ENCODE measurements around the gene MRPL53.
A peak's percentile ranks its signal among the peaks of the same experiment; 100 is the strongest.

MRPL53 gene

DNA sequence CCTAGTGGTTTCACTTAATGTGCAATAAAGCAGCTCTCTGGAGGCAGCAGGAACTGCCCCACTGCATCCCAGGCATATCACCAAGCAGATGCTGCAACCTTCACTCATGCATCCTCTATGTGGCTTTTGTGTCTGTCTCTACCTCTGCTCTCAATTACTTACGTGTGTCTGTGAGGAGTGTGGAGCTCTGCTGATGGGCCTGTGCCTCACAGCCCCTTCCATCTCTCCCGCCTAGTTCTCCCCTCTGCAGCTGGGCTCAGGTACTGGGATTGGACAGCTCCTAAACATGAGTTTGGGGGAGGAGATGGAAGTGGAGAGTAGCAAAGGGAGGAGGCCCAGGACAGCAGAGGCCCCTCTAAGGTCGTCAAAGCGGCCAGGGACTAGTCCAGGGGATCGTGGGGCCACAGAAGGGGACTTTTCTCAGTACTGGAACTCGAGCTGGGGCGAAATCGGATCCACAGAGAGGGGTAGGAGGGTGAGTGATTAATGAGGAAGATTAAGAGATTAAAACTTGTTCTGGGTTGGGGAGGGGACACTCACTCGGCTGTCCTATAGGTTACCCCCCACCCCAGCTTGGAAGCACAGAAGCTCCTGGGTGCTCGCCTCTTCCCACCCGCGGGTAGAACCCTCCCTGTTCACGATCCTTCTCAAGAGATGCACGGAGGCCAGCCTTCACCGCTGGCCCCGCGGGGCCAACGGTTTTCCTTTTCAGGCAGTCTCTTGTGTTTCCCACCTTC lies 29.0 kb upstream of the MRPL53 start:
- Histone ChIP-seq H3K4me3 (ENCODE audit: low read depth, low read length) (no peak overlapping the region), H3K36me3 (ENCODE audit: control insufficient read depth in 2 of 2, insufficient read depth in 1 of 2, low read length in 2 of 2) (peaks cover 4 to 20% of the 10 kb centered on the region in 2 experiments; a peak in 2 of 3 replicates), H3K9me3 (ENCODE audit: control insufficient read depth, insufficient read depth, low read depth, low read length) (no peaks in the 10 kb centered on the region), H3K27ac (ENCODE audit: extremely low read depth, low read depth, low read length) (no peak overlapping the region), H3K4me1 (ENCODE audit: control insufficient read depth, insufficient read depth, low read length) (no peaks in the 10 kb centered on the region)
- TF ChIP-seq ZBTB17 (tag by site-specific recombination; IDR thresholded peaks at IDR 0.05) = peak; percentile 96
- TF ChIP-seq, protein P1, sequence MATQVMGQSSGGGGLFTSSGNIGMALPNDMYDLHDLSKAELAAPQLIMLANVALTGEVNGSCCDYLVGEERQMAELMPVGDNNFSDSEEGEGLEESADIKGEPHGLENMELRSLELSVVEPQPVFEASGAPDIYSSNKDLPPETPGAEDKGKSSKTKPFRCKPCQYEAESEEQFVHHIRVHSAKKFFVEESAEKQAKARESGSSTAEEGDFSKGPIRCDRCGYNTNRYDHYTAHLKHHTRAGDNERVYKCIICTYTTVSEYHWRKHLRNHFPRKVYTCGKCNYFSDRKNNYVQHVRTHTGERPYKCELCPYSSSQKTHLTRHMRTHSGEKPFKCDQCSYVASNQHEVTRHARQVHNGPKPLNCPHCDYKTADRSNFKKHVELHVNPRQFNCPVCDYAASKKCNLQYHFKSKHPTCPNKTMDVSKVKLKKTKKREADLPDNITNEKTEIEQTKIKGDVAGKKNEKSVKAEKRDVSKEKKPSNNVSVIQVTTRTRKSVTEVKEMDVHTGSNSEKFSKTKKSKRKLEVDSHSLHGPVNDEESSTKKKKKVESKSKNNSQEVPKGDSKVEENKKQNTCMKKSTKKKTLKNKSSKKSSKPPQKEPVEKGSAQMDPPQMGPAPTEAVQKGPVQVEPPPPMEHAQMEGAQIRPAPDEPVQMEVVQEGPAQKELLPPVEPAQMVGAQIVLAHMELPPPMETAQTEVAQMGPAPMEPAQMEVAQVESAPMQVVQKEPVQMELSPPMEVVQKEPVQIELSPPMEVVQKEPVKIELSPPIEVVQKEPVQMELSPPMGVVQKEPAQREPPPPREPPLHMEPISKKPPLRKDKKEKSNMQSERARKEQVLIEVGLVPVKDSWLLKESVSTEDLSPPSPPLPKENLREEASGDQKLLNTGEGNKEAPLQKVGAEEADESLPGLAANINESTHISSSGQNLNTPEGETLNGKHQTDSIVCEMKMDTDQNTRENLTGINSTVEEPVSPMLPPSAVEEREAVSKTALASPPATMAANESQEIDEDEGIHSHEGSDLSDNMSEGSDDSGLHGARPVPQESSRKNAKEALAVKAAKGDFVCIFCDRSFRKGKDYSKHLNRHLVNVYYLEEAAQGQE (tag by site-specific recombination; IDR thresholded peaks at IDR 0.05) = peak; percentile 87
- no peak for TF ChIP-seq ZNF571 (tag by site-specific recombination; IDR thresholded peaks at IDR 0.05)
- TF ChIP-seq, protein P2, sequence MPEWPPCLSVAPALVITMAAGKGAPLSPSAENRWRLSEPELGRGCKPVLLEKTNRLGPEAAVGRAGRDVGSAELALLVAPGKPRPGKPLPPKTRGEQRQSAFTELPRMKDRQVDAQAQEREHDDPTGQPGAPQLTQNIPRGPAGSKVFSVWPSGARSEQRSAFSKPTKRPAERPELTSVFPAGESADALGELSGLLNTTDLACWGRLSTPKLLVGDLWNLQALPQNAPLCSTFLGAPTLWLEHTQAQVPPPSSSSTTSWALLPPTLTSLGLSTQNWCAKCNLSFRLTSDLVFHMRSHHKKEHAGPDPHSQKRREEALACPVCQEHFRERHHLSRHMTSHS (tag by site-specific recombination; IDR thresholded peaks at IDR 0.05) = no peak
- TF ChIP-seq ZNF341 (tag by site-specific recombination; IDR thresholded peaks at IDR 0.05; ENCODE audit: low read depth) = peak; percentile 67
- TF ChIP-seq, protein P3, sequence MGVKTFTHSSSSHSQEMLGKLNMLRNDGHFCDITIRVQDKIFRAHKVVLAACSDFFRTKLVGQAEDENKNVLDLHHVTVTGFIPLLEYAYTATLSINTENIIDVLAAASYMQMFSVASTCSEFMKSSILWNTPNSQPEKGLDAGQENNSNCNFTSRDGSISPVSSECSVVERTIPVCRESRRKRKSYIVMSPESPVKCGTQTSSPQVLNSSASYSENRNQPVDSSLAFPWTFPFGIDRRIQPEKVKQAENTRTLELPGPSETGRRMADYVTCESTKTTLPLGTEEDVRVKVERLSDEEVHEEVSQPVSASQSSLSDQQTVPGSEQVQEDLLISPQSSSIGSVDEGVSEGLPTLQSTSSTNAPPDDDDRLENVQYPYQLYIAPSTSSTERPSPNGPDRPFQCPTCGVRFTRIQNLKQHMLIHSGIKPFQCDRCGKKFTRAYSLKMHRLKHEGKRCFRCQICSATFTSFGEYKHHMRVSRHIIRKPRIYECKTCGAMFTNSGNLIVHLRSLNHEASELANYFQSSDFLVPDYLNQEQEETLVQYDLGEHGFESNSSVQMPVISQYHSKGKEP (tag by site-specific recombination; IDR thresholded peaks at IDR 0.05) = peak; percentile 72
- no peak for TF ChIP-seq ZNF16 (tag by site-specific recombination; IDR thresholded peaks at IDR 0.05; ENCODE audit: low read depth)
- TF ChIP-seq ZNF146 (tag by site-specific recombination; IDR thresholded peaks at IDR 0.05) = no peak
- ChIA-PET POLR2A (interaction anchor here (0.6 to 1.6 kb wide), 4 partner anchors 9 to 19 kb away, joined by 3 to 7 read pairs (median 4); partner anchors contain the start of genes CCDC142 and TTC31), CTCF (interaction anchor here (0.8 to 1.4 kb wide), 2 partner anchors 9 to 85 kb away, joined by 3 to 5 read pairs; no protein-coding TSS in a partner anchor)

DNA sequence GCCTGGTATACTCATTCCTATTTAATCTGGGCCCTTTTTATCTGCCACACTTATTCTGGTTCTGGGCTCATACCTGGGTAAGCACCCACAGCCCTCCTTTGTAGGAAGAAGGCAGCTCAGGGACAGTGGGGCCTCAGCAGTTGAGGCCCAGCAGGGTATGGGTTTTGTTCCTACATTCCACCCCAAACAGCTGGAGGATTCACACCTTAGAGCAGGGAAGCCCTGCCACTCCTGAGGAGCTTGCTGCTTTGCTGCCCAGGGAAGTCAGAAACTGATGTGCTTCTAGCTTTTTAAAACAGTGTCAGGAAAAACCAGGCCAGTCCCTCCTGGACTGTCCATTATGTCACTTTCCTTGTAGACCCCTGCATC lies 28.1 kb upstream of the MRPL53 start:
- no peak overlapping the region for H3K4me3 ChIP-seq (ENCODE audit: low read depth, low read length)
- TF ChIP-seq SCRT1 (tag by site-specific recombination; IDR thresholded peaks at IDR 0.05; ENCODE audit: borderline replicate concordance) (no peak), ZNF555 (tag by site-specific recombination; conservative IDR thresholded peaks at IDR 0.05) (no peak), ZNF121 (tag by site-specific recombination; IDR thresholded peaks at IDR 0.05) (no peak), GFI1B (tag by site-specific recombination; IDR thresholded peaks at IDR 0.05) (no peak), ZNF621 (tag by site-specific recombination; IDR thresholded peaks at IDR 0.05) (no peak)
- TF ChIP-seq, protein P4, sequence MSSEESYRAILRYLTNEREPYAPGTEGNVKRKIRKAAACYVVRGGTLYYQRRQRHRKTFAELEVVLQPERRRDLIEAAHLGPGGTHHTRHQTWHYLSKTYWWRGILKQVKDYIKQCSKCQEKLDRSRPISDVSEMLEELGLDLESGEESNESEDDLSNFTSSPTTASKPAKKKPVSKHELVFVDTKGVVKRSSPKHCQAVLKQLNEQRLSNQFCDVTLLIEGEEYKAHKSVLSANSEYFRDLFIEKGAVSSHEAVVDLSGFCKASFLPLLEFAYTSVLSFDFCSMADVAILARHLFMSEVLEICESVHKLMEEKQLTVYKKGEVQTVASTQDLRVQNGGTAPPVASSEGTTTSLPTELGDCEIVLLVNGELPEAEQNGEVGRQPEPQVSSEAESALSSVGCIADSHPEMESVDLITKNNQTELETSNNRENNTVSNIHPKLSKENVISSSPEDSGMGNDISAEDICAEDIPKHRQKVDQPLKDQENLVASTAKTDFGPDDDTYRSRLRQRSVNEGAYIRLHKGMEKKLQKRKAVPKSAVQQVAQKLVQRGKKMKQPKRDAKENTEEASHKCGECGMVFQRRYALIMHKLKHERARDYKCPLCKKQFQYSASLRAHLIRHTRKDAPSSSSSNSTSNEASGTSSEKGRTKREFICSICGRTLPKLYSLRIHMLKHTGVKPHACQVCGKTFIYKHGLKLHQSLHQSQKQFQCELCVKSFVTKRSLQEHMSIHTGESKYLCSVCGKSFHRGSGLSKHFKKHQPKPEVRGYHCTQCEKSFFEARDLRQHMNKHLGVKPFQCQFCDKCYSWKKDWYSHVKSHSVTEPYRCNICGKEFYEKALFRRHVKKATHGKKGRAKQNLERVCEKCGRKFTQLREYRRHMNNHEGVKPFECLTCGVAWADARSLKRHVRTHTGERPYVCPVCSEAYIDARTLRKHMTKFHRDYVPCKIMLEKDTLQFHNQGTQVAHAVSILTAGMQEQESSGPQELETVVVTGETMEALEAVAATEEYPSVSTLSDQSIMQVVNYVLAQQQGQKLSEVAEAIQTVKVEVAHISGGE (tag by site-specific recombination; conservative IDR thresholded peaks at IDR 0.05; ENCODE audit: low read depth) = no peak
- TF ChIP-seq, protein P5, sequence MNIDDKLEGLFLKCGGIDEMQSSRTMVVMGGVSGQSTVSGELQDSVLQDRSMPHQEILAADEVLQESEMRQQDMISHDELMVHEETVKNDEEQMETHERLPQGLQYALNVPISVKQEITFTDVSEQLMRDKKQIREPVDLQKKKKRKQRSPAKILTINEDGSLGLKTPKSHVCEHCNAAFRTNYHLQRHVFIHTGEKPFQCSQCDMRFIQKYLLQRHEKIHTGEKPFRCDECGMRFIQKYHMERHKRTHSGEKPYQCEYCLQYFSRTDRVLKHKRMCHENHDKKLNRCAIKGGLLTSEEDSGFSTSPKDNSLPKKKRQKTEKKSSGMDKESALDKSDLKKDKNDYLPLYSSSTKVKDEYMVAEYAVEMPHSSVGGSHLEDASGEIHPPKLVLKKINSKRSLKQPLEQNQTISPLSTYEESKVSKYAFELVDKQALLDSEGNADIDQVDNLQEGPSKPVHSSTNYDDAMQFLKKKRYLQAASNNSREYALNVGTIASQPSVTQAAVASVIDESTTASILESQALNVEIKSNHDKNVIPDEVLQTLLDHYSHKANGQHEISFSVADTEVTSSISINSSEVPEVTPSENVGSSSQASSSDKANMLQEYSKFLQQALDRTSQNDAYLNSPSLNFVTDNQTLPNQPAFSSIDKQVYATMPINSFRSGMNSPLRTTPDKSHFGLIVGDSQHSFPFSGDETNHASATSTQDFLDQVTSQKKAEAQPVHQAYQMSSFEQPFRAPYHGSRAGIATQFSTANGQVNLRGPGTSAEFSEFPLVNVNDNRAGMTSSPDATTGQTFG (tag by site-specific recombination; IDR thresholded peaks at IDR 0.05; ENCODE audit: borderline replicate concordance) = no peak
- no peaks in the 10 kb centered on the region for H3K4me1 ChIP-seq (ENCODE audit: control insufficient read depth, insufficient read depth, low read length)
- CTCF ChIA-PET = interaction anchor here (0.7 to 1.0 kb wide), 4 partner anchors 18 to 140 kb away, joined by 3 to 4 read pairs (median 4); partner anchors contain the start of genes CCDC142 and TTC31
- POLR2A ChIA-PET = interaction anchor here (1.2 to 1.6 kb wide), 2 partner anchors 10 to 18 kb away, joined by 3 to 7 read pairs; partner anchors contain the start of genes CCDC142 and TTC31
- no peaks in the 10 kb centered on the region for H3K9me3 ChIP-seq (ENCODE audit: control insufficient read depth, insufficient read depth, low read depth, low read length)
- H3K36me3 ChIP-seq (ENCODE audit: control insufficient read depth in 2 of 2, insufficient read depth in 1 of 2, low read length in 2 of 2) = peaks cover under 1 to 15% of the 10 kb centered on the region in 2 experiments; a peak in 2 of 3 replicates
- H3K27ac ChIP-seq (ENCODE audit: extremely low read depth, low read depth, low read length) = no peak overlapping the region

Data from HEK293 (cell line).